ENCODE measurements around the gene IL4R. TPM values are rescaled to one million over a fixed set of nuclear protein-coding genes. Genes with fewer than 3 reads are reported as not detected.

The IL4R gene
- total and polyA plus RNA-seq, 2 of the 13 experiments (the other 11 are each of a cell fraction or from before 2014, with no cell fraction given) = 15.9 to 49.6 TPM

DNA sequence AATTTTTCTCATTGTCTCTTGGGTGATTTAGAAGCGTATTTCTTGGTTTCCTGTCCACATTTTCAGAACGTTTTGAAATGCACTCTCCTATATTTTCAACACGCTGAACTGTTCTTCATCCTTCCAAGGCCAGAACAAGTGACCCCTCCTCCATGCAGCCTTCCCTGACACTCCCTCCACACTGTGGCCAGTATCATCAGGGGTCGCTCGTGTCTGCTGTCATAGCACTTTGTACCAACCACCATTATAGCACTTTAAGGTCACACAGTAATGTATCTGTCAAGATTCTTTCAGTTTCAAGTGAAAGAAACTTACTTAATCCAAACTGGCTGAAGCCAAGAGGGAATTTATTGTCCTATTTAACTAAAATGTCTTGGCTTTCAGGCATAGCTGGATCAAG lies 70.7 kb downstream of the IL4R start:
- ChIA-PET POLR2A (no interaction called here), CTCF (ENCODE audit: low intra/inter-chr PET ratio, low total read pairs) (no interaction called here)
- H3K4me2 ChIP-seq (ENCODE audit: low read depth, low read length) = no peak overlapping the region
- no peaks in the 10 kb centered on the region for H3K4me1 ChIP-seq (ENCODE audit: insufficient read depth, low read length)
- no peaks in the 10 kb centered on the region for H4K20me1 ChIP-seq (ENCODE audit: insufficient read depth, low read length)
- no peak overlapping the region for H3K4me3 ChIP-seq (replicated peaks in 1 of 3; ENCODE audit: insufficient read depth in 1 of 3, low read depth in 2 of 3, low read length in 3 of 3)
- no TSS peak for BruUV-seq (replicated peaks)
- no peak overlapping the region for H3K27ac ChIP-seq (ENCODE audit: extremely low read length, insufficient read depth, low read length)
- FAIRE-seq (no peak), ATAC-seq (no peak), DNase-seq (ENCODE audit: low spot score) (no peak)
- WGBS (ENCODE audit: low lambda C conversion rate) = 30% methylated on average over 5 of the region's 5 CpGs
- no peak overlapping the region for H3K9ac ChIP-seq (ENCODE audit: insufficient read depth, low read depth, low read length)
- H2AFZ ChIP-seq (ENCODE audit: low read length) = no peak overlapping the region
- in situ Hi-C loops (cut with HindIII; ENCODE audit: extremely low pct_ligation_motif_present, low pct_unique_long_range_greater_than_20kb) (no loop called here), intact Hi-C loops (cut with micrococcal nuclease; ENCODE audit: unreplicated experiment) (no loop called here)
- H3K36me3 ChIP-seq (replicated peaks in 1 of 2; ENCODE audit: control insufficient read depth in 1 of 2, insufficient read depth in 2 of 2, low read length in 2 of 2) = no peaks in the 10 kb centered on the region
- TF ChIP-seq GATAD1 (CRISPR knock-in tag; IDR thresholded peaks at IDR 0.05) (no peak), ZBTB26 (CRISPR knock-in tag; IDR thresholded peaks at IDR 0.05; ENCODE audit: borderline replicate concordance) (no peak), ARHGAP35 (CRISPR knock-in tag; IDR thresholded peaks at IDR 0.05; ENCODE audit: borderline replicate concordance) (no peak), ZSCAN31 (CRISPR knock-in tag; IDR thresholded peaks at IDR 0.05; ENCODE audit: low read depth) (no peak), KMT2A (CRISPR knock-in tag; IDR thresholded peaks at IDR 0.05) (no peak)
- TF ChIP-seq, protein P1, sequence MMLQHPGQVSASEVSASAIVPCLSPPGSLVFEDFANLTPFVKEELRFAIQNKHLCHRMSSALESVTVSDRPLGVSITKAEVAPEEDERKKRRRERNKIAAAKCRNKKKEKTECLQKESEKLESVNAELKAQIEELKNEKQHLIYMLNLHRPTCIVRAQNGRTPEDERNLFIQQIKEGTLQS (CRISPR knock-in tag; IDR thresholded peaks at IDR 0.05) = no peak
- H3K27me3 ChIP-seq (ENCODE audit: control insufficient read depth in 1 of 2, insufficient read depth in 2 of 2, low read length in 2 of 2) = peaks cover 3 to 41% of the 10 kb centered on the region in 2 experiments; a peak in 3 of 5 replicates
- no peaks in the 10 kb centered on the region for H3K79me2 ChIP-seq (ENCODE audit: insufficient read depth, low read length)
- H3K9me3 ChIP-seq (ENCODE audit: low read length) = no peaks in the 10 kb centered on the region

GRCh38 chr16:27385398-27385797 lies 71.6 kb downstream of the IL4R start:
- Histone ChIP-seq H4K20me1 (ENCODE audit: insufficient read depth, low read length) (no peaks in the 10 kb centered on the region), H3K9me3 (ENCODE audit: low read length) (no peaks in the 10 kb centered on the region), H3K27me3 (ENCODE audit: control insufficient read depth in 1 of 2, insufficient read depth in 2 of 2, low read length in 2 of 2) (peaks cover 2 to 41% of the 10 kb centered on the region in 2 experiments; a peak in 3 of 5 replicates), H3K27ac (ENCODE audit: extremely low read length, insufficient read depth, low read length) (no peak overlapping the region), H3K36me3 (replicated peaks in 1 of 2; ENCODE audit: control insufficient read depth in 1 of 2, insufficient read depth in 2 of 2, low read length in 2 of 2) (no peaks in the 10 kb centered on the region), H3K4me1 (ENCODE audit: insufficient read depth, low read length) (no peaks in the 10 kb centered on the region), H3K79me2 (ENCODE audit: insufficient read depth, low read length) (no peaks in the 10 kb centered on the region), H3K9ac (ENCODE audit: insufficient read depth, low read depth, low read length) (no peak overlapping the region), H3K4me3 (replicated peaks in 1 of 3; ENCODE audit: insufficient read depth in 1 of 3, low read depth in 2 of 3, low read length in 3 of 3) (no peak overlapping the region), H2AFZ (ENCODE audit: low read length) (no peak overlapping the region), H3K4me2 (ENCODE audit: low read depth, low read length) (no peak overlapping the region)
- FAIRE-seq (no peak), ATAC-seq (no peak), DNase-seq (ENCODE audit: low spot score) (no peak)
- in situ Hi-C loops (cut with HindIII; ENCODE audit: extremely low pct_ligation_motif_present, low pct_unique_long_range_greater_than_20kb) = no loop called here
- CTCF ChIA-PET (ENCODE audit: low intra/inter-chr PET ratio, low total read pairs) = no interaction called here
- intact Hi-C loops (cut with micrococcal nuclease; ENCODE audit: unreplicated experiment) = no loop called here
- POLR2A ChIA-PET = no interaction called here
- BruUV-seq (replicated peaks) = no TSS peak
- WGBS (ENCODE audit: low lambda C conversion rate) = 28% methylated on average over 7 of the region's 7 CpGs
- TF ChIP-seq POGZ (CRISPR knock-in tag; IDR thresholded peaks at IDR 0.05) (no peak), JUNB (CRISPR knock-in tag; IDR thresholded peaks at IDR 0.05; ENCODE audit: borderline replicate concordance) (no peak), SRSF1 (optimal IDR thresholded peaks at IDR 0.05; ENCODE audit: low read depth, low read length) (no peak), ZZZ3 (CRISPR knock-in tag; IDR thresholded peaks at IDR 0.05; ENCODE audit: borderline replicate concordance) (no peak), ZNF792 (CRISPR knock-in tag; IDR thresholded peaks at IDR 0.05) (no peak), ZNF598 (CRISPR knock-in tag; IDR thresholded peaks at IDR 0.05; ENCODE audit: borderline replicate concordance) (no peak), ZNF10 (CRISPR knock-in tag; IDR thresholded peaks at IDR 0.05; ENCODE audit: borderline replicate concordance, low read depth) (no peak), SKIL (CRISPR knock-in tag; IDR thresholded peaks at IDR 0.05; ENCODE audit: borderline replicate concordance) (no peak), ZBTB20 (CRISPR knock-in tag; IDR thresholded peaks at IDR 0.05; ENCODE audit: borderline replicate concordance, low read depth) (no peak)

All from HepG2 (cell line).